ENCODE measurements around the gene INHBC. TPM values are rescaled to one million over a fixed set of nuclear protein-coding genes. Genes with fewer than 3 reads are reported as not detected.

The INHBC gene
- total RNA-seq, 1 experiment from 2014 or later = not detected

GRCh38 chr12:57475271-57476161, 40.9 kb downstream of the INHBC start:
- no peak for TF ChIP-seq EZH2 (IDR thresholded peaks at IDR 0.05; ENCODE audit: low read length, unreplicated experiment)
- TF ChIP-seq EZH2phosphoT487 (IDR thresholded peaks at IDR 0.05; ENCODE audit: borderline replicate concordance, low read length) = no peak
- TF ChIP-seq, protein P1, sequence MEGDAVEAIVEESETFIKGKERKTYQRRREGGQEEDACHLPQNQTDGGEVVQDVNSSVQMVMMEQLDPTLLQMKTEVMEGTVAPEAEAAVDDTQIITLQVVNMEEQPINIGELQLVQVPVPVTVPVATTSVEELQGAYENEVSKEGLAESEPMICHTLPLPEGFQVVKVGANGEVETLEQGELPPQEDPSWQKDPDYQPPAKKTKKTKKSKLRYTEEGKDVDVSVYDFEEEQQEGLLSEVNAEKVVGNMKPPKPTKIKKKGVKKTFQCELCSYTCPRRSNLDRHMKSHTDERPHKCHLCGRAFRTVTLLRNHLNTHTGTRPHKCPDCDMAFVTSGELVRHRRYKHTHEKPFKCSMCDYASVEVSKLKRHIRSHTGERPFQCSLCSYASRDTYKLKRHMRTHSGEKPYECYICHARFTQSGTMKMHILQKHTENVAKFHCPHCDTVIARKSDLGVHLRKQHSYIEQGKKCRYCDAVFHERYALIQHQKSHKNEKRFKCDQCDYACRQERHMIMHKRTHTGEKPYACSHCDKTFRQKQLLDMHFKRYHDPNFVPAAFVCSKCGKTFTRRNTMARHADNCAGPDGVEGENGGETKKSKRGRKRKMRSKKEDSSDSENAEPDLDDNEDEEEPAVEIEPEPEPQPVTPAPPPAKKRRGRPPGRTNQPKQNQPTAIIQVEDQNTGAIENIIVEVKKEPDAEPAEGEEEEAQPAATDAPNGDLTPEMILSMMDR (conservative IDR thresholded peaks at IDR 0.05; ENCODE audit: low read depth, low read length) = no peak
- peak overlapping the region; percentile 46; the same call in 1 of the 2 replicates for H2AFZ ChIP-seq (ENCODE audit: low read length)
- ChIA-PET CTCF (interaction anchor here (0.8 kb wide), 1 partner anchor 233 kb away, joined by 4 read pairs; no protein-coding TSS in a partner anchor), POLR2A (ENCODE audit: unreplicated experiment) (interaction anchor here (0.6 to 0.7 kb wide), 2 partner anchors 12 to 23 kb away, joined by 3 read pairs; no protein-coding TSS in a partner anchor)
- peaks cover 57% of the 10 kb centered on the region for H3K27me3 ChIP-seq (ENCODE audit: low read length)
- DNase-seq (no peak), ATAC-seq (peak; percentile 28)
- H3K4me3 ChIP-seq (ENCODE audit: low read length) = no peak overlapping the region
- H3K9me2 ChIP-seq (replicated peaks; ENCODE audit: low read length) = no peaks in the 10 kb centered on the region
- H3K9ac ChIP-seq (ENCODE audit: low read length) = no peak overlapping the region
- no peaks in the 10 kb centered on the region for H3F3A ChIP-seq (ENCODE audit: low read length, unreplicated experiment)
- intact Hi-C loops (cut with micrococcal nuclease) = no loop called here
- no peaks in the 10 kb centered on the region for H3K79me2 ChIP-seq (ENCODE audit: low read length)
- no peaks in the 10 kb centered on the region for H3K4me1 ChIP-seq (ENCODE audit: insufficient read depth, low read length)
- BruUV-seq (replicated peaks) = no TSS peak
- no peaks in the 10 kb centered on the region for H3K9me3 ChIP-seq (ENCODE audit: low read length)
- H3K4me2 ChIP-seq (ENCODE audit: low read length) = peak overlapping the region; percentile 22; the same call in 1 of the 2 replicates
- no peaks in the 10 kb centered on the region for H4K20me1 ChIP-seq (ENCODE audit: low read length)
- no peak overlapping the region for H3K27ac ChIP-seq (ENCODE audit: low read length)
- no peaks in the 10 kb centered on the region for H3K36me3 ChIP-seq (ENCODE audit: low read depth, low read length)

- Histone ChIP-seq H3K4me2 (ENCODE audit: low read length) (peak overlapping the region; percentile 22; the same call in 1 of the 2 replicates), H3K9me3 (ENCODE audit: low read length) (no peaks in the 10 kb centered on the region), H3K27me3 (ENCODE audit: low read length) (peaks cover 55% of the 10 kb centered on the region), H3F3A (ENCODE audit: low read length, unreplicated experiment) (no peaks in the 10 kb centered on the region), H3K9me2 (replicated peaks; ENCODE audit: low read length) (no peaks in the 10 kb centered on the region), H4K20me1 (ENCODE audit: low read length) (no peaks in the 10 kb centered on the region), H3K36me3 (ENCODE audit: low read depth, low read length) (no peaks in the 10 kb centered on the region), H2AFZ (ENCODE audit: low read length) (no peak overlapping the region), H3K4me3 (ENCODE audit: low read length) (no peak overlapping the region), H3K27ac (ENCODE audit: low read length) (no peak overlapping the region), H3K4me1 (ENCODE audit: insufficient read depth, low read length) (no peaks in the 10 kb centered on the region), H3K9ac (ENCODE audit: low read length) (no peak overlapping the region), H3K79me2 (ENCODE audit: low read length) (no peaks in the 10 kb centered on the region)
- ATAC-seq (no peak), DNase-seq (no peak)
- CTCF ChIA-PET = no interaction called here
- intact Hi-C loops (cut with micrococcal nuclease) = no loop called here
- POLR2A ChIA-PET (ENCODE audit: unreplicated experiment) = no interaction called here
- BruUV-seq (replicated peaks) = no TSS peak
- TF ChIP-seq, protein P1 (conservative IDR thresholded peaks at IDR 0.05; ENCODE audit: low read depth, low read length) = 0 out of 2 replicates have a peak, but pooled peaks have one; percentile 16
- TF ChIP-seq EZH2 (IDR thresholded peaks at IDR 0.05; ENCODE audit: low read length, unreplicated experiment) = no peak
These were observed 41.8 kb downstream of the INHBC start for GRCh38 chr12:57476162-57476992.

Measured in PC-3 (cell line).